Measurements from ENCODE around the gene NWD2.

DNA sequence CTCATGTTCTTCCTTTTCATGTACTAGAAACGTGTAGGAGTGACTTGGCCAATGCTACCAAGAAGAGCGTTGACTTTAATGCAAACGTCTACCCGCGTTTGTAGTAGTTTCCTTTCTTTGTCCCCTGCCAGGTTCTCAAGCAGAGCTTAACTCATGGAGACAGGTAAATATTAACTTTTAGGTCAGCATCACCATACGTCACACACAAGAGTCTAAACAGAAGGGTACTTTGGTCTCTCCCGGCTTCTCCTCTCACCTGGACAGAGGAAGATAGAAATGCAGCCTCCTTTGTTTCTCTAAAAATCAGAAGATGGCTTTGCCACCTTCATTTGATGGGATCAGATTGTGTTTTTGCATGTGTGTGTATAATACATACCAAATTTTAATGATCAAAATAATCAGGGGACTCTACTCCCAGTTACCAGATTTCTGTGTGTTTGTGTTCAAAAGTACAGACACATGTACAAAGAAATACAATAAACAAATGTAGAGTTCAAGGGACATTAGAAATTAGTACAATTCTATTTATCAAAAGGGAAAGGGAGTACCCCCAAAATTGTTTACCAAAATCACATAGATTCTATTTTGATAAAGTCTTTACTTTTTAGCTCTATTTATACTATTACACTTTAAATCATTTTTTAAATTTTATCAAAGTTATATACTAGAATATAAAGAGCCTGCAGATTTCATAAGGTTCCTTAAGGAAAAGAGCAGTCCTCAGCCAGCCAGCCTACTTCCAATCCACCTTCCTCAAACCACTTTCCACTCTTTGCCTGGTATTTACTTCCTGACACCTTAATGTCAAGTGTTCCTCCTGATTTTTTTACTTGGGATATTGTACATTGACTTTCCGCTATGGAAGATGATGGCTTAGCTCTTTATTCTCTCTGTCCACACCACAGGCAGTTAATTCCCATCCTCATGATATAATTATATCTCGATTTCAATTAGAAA is 246.1 kb downstream of the NWD2 start:
- TF ChIP-seq, protein P1, sequence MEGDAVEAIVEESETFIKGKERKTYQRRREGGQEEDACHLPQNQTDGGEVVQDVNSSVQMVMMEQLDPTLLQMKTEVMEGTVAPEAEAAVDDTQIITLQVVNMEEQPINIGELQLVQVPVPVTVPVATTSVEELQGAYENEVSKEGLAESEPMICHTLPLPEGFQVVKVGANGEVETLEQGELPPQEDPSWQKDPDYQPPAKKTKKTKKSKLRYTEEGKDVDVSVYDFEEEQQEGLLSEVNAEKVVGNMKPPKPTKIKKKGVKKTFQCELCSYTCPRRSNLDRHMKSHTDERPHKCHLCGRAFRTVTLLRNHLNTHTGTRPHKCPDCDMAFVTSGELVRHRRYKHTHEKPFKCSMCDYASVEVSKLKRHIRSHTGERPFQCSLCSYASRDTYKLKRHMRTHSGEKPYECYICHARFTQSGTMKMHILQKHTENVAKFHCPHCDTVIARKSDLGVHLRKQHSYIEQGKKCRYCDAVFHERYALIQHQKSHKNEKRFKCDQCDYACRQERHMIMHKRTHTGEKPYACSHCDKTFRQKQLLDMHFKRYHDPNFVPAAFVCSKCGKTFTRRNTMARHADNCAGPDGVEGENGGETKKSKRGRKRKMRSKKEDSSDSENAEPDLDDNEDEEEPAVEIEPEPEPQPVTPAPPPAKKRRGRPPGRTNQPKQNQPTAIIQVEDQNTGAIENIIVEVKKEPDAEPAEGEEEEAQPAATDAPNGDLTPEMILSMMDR (IDR thresholded peaks at IDR 0.05), result no peak
- TF ChIP-seq POLR2A (IDR thresholded peaks at IDR 0.05), result no peak

All from adrenal gland (tissue), 5 donors.